ENCODE measurements around the gene NDUFA12. TPM values are rescaled to one million over a fixed set of nuclear protein-coding genes. Genes with fewer than 3 reads are reported as not detected.

The NDUFA12 gene
- total RNA-seq, 1 experiment from 2014 or later, result 130 TPM

DNA sequence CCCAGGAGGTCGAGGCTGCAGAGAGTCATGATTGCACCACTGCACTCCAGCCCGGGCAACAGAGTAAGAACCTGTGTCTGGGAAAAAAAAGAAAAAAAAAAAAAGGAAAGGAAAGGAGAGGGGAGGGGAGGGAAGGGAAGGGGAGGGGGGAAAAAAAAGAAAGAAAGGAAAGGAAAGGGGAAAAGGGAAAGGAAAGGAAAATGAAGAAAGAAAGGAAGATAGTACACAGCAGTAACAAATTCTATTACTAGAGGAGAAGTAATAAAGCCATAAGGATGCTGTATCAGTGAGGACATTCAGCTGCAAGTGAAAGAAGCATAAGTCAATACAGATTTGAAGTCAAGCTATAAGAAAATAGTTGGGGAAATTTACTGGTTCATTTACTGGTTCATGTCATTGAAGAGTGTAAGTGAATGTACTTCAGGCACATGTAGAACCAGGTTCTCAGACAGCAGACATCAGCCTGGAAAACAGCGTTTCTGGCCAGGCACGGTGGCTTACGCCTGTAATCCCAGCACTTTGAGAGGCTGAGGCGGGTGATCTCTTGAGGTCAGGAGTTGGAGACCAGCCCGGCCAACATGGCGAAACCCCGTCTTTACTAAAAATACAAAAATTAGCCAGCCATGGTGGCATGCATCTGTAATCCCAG lies 37.4 kb downstream of the NDUFA12 start:
- Histone ChIP-seq H3K4me2 (ENCODE audit: low read length) (no peak overlapping the region), H3K9ac (ENCODE audit: low read length) (no peak overlapping the region), H3K79me2 (ENCODE audit: low read length) (no peaks in the 10 kb centered on the region), H3K27ac (ENCODE audit: low read length) (no peak overlapping the region), H3F3A (ENCODE audit: low read length, unreplicated experiment) (no peaks in the 10 kb centered on the region), H3K9me2 (replicated peaks; ENCODE audit: low read length) (no peaks in the 10 kb centered on the region), H3K27me3 (ENCODE audit: low read length) (no peaks in the 10 kb centered on the region), H3K9me3 (ENCODE audit: low read length) (no peaks in the 10 kb centered on the region), H2AFZ (ENCODE audit: low read length) (no peak overlapping the region), H4K20me1 (ENCODE audit: low read length) (no peaks in the 10 kb centered on the region), H3K36me3 (ENCODE audit: low read depth, low read length) (peaks cover 3% of the 10 kb centered on the region; the same call in 1 of the 2 replicates), H3K4me3 (ENCODE audit: low read length) (no peak overlapping the region), H3K4me1 (ENCODE audit: insufficient read depth, low read length) (no peaks in the 10 kb centered on the region)
- DNase-seq (no peak), ATAC-seq (no peak)
- ChIA-PET POLR2A (ENCODE audit: unreplicated experiment) (interaction anchor here (0.6 kb wide), 1 partner anchor 16 kb away, joined by 10 read pairs; no protein-coding TSS in a partner anchor), CTCF (no interaction called here)
- TF ChIP-seq EZH2phosphoT487 (IDR thresholded peaks at IDR 0.05; ENCODE audit: borderline replicate concordance, low read length) (no peak), EZH2 (IDR thresholded peaks at IDR 0.05; ENCODE audit: low read length, unreplicated experiment) (no peak)
- TF ChIP-seq, protein P1, sequence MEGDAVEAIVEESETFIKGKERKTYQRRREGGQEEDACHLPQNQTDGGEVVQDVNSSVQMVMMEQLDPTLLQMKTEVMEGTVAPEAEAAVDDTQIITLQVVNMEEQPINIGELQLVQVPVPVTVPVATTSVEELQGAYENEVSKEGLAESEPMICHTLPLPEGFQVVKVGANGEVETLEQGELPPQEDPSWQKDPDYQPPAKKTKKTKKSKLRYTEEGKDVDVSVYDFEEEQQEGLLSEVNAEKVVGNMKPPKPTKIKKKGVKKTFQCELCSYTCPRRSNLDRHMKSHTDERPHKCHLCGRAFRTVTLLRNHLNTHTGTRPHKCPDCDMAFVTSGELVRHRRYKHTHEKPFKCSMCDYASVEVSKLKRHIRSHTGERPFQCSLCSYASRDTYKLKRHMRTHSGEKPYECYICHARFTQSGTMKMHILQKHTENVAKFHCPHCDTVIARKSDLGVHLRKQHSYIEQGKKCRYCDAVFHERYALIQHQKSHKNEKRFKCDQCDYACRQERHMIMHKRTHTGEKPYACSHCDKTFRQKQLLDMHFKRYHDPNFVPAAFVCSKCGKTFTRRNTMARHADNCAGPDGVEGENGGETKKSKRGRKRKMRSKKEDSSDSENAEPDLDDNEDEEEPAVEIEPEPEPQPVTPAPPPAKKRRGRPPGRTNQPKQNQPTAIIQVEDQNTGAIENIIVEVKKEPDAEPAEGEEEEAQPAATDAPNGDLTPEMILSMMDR (conservative IDR thresholded peaks at IDR 0.05; ENCODE audit: low read depth, low read length), result no peak
- intact Hi-C loops (cut with micrococcal nuclease), result no loop called here
- BruUV-seq (replicated peaks), result no TSS peak

DNA sequence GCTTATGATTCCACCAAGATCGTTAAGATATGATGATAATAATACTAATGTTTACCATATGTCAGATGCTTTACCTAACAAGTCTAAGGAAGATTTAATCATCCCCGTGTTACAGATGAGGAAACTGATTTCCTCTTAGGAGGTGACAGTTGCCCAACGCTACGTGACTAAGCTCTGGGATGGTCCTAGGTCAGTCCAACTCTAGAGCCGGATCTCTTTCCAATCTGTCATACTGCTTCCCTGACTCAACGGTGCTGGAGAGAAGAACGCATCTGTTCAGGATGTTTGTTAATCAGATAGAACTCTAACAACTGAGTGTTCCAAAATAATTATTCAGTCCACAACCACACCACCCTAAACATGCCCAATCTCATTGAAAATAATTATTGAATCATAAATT lies 39.8 kb downstream of the NDUFA12 start:
- no peak overlapping the region for H3K4me3 ChIP-seq (ENCODE audit: low read length)
- POLR2A ChIA-PET (ENCODE audit: unreplicated experiment), result no interaction called here
- no peak overlapping the region for H3K9ac ChIP-seq (ENCODE audit: low read length)
- DNase-seq, result no peak
- CTCF ChIA-PET, result no interaction called here
- H3K79me2 ChIP-seq (ENCODE audit: low read length), result no peaks in the 10 kb centered on the region
- no peaks in the 10 kb centered on the region for H3K9me2 ChIP-seq (replicated peaks; ENCODE audit: low read length)
- H3K4me1 ChIP-seq (ENCODE audit: insufficient read depth, low read length), result no peaks in the 10 kb centered on the region
- no peak for TF ChIP-seq EZH2 (IDR thresholded peaks at IDR 0.05; ENCODE audit: low read length, unreplicated experiment)
- TF ChIP-seq, protein P1 (conservative IDR thresholded peaks at IDR 0.05; ENCODE audit: low read depth, low read length), result no peak
- TF ChIP-seq EZH2phosphoT487 (IDR thresholded peaks at IDR 0.05; ENCODE audit: borderline replicate concordance, low read length), result no peak
- H4K20me1 ChIP-seq (ENCODE audit: low read length), result no peaks in the 10 kb centered on the region
- H3K27me3 ChIP-seq (ENCODE audit: low read length), result no peaks in the 10 kb centered on the region
- no peak overlapping the region for H3K27ac ChIP-seq (ENCODE audit: low read length)
- no peaks in the 10 kb centered on the region for H3F3A ChIP-seq (ENCODE audit: low read length, unreplicated experiment)
- H3K36me3 ChIP-seq (ENCODE audit: low read depth, low read length), result no peaks in the 10 kb centered on the region
- ATAC-seq, result no peak
- BruUV-seq (replicated peaks), result no TSS peak
- no peak overlapping the region for H2AFZ ChIP-seq (ENCODE audit: low read length)
- no peaks in the 10 kb centered on the region for H3K9me3 ChIP-seq (ENCODE audit: low read length)
- intact Hi-C loops (cut with micrococcal nuclease), result no loop called here
- no peak overlapping the region for H3K4me2 ChIP-seq (ENCODE audit: low read length)

DNA sequence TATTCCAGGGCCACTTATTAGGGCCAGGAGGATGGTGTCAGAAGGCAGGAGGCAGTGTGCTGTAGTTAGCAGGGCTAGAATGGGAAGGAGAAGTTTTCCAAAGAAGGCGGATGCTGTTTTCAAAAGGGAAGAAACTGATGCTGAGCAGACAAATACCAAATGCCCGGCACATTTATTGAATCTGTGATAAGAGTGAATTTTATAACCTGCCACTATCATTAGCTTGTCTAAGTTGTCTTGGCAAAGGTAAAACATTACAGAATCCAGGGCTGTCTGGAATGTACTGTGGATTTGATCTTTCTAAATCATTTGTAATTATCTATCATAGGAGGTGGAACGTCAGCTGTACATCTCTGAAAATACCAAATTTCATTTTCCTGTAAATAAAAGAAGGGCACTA lies 40.8 kb downstream of the NDUFA12 start:
- no peaks in the 10 kb centered on the region for H3K36me3 ChIP-seq (ENCODE audit: low read depth, low read length)
- no TSS peak for BruUV-seq (replicated peaks)
- no peaks in the 10 kb centered on the region for H4K20me1 ChIP-seq (ENCODE audit: low read length)
- ATAC-seq, result no peak
- no peaks in the 10 kb centered on the region for H3K27me3 ChIP-seq (ENCODE audit: low read length)
- no peaks in the 10 kb centered on the region for H3K9me2 ChIP-seq (replicated peaks; ENCODE audit: low read length)
- no peak overlapping the region for H3K4me3 ChIP-seq (ENCODE audit: low read length)
- H3K27ac ChIP-seq (ENCODE audit: low read length), result no peak overlapping the region
- H3K9ac ChIP-seq (ENCODE audit: low read length), result no peak overlapping the region
- intact Hi-C loops (cut with micrococcal nuclease), result no loop called here
- H3K4me2 ChIP-seq (ENCODE audit: low read length), result no peak overlapping the region
- DNase-seq, result no peak
- ChIA-PET POLR2A (ENCODE audit: unreplicated experiment) (no interaction called here), CTCF (interaction anchor here (0.5 kb wide), 1 partner anchor 629 kb away, joined by 3 read pairs; no protein-coding TSS in a partner anchor)
- H3F3A ChIP-seq (ENCODE audit: low read length, unreplicated experiment), result no peaks in the 10 kb centered on the region
- TF ChIP-seq EZH2 (IDR thresholded peaks at IDR 0.05; ENCODE audit: low read length, unreplicated experiment) (no peak), EZH2phosphoT487 (IDR thresholded peaks at IDR 0.05; ENCODE audit: borderline replicate concordance, low read length) (no peak)
- TF ChIP-seq, protein P1 (conservative IDR thresholded peaks at IDR 0.05; ENCODE audit: low read depth, low read length), result no peak
- no peaks in the 10 kb centered on the region for H3K9me3 ChIP-seq (ENCODE audit: low read length)
- H3K79me2 ChIP-seq (ENCODE audit: low read length), result no peaks in the 10 kb centered on the region
- no peaks in the 10 kb centered on the region for H3K4me1 ChIP-seq (ENCODE audit: insufficient read depth, low read length)
- H2AFZ ChIP-seq (ENCODE audit: low read length), result no peak overlapping the region

Measured in PC-3 (cell line).